Measurements from ENCODE around the gene TMEM181.

GRCh38 chr6:158548418-158549161 is 11.3 kb upstream of the TMEM181 start:
- TF ChIP-seq CTCF (IDR thresholded peaks at IDR 0.05) (no peak), POLR2AphosphoS5 (IDR thresholded peaks at IDR 0.05; ENCODE audit: insufficient read depth in 1 of 2, low read depth in 1 of 2) (no peak), POLR2A (IDR thresholded peaks at IDR 0.05) (no peak)

Data from vagina (tissue), 2 donors.